ENCODE measurements around the gene KIAA1217. TPM values are rescaled to one million over a fixed set of nuclear protein-coding genes. Genes with fewer than 3 reads are reported as not detected.

Gene KIAA1217, protein sequence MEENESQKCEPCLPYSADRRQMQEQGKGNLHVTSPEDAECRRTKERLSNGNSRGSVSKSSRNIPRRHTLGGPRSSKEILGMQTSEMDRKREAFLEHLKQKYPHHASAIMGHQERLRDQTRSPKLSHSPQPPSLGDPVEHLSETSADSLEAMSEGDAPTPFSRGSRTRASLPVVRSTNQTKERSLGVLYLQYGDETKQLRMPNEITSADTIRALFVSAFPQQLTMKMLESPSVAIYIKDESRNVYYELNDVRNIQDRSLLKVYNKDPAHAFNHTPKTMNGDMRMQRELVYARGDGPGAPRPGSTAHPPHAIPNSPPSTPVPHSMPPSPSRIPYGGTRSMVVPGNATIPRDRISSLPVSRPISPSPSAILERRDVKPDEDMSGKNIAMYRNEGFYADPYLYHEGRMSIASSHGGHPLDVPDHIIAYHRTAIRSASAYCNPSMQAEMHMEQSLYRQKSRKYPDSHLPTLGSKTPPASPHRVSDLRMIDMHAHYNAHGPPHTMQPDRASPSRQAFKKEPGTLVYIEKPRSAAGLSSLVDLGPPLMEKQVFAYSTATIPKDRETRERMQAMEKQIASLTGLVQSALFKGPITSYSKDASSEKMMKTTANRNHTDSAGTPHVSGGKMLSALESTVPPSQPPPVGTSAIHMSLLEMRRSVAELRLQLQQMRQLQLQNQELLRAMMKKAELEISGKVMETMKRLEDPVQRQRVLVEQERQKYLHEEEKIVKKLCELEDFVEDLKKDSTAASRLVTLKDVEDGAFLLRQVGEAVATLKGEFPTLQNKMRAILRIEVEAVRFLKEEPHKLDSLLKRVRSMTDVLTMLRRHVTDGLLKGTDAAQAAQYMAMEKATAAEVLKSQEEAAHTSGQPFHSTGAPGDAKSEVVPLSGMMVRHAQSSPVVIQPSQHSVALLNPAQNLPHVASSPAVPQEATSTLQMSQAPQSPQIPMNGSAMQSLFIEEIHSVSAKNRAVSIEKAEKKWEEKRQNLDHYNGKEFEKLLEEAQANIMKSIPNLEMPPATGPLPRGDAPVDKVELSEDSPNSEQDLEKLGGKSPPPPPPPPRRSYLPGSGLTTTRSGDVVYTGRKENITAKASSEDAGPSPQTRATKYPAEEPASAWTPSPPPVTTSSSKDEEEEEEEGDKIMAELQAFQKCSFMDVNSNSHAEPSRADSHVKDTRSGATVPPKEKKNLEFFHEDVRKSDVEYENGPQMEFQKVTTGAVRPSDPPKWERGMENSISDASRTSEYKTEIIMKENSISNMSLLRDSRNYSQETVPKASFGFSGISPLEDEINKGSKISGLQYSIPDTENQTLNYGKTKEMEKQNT (N-terminal part only)
- 10 to 100 TPM; 18.3 to 22.2 TPM for polyA plus RNA-seq

DNA sequence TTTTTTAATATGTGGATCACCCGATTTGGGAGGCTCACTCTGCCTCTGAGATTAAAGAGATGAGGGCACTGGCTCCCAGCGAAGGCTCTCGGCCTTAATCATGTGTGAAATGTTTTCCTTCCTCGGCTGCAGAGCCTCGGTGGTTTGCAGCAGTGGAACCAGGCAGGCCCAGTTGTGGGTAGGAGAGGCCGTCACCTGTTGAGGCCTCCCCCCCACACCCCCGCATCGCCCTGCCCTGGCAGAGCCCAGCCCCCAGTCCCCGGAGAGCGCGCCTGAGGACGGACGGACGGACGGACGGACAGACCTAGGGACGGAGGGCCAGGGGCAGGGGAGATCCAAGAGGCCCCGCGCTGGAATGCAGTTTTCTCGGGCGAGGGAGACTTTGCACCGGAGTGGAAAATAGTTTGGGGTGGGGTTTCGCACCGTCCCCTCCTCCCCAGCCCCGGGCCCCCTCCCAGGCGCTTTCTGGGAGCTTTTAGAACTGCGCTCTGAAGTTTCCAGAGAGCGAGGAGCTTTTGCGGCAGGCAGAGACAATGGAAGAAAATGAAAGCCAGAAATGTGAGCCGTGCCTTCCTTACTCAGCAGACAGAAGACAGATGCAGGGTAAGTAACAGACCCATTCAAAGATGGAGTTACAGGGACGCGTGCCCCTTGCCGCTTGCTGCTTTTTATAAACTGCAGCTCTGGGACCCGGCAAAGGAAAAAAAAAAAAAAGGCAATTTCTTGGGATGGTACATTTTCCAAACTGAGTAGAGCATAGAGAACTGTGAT, at the start of gene KIAA1217:
KIAA1217 (plus strand) TSS at position 478 of the 771 bp plus-strand sequence; CDS start at position 534, 56 bp downstream.
- Histone ChIP-seq H3K27me3 (ENCODE audit: control insufficient read depth in 1 of 2, insufficient read depth in 2 of 2, low read length in 2 of 2) (no peaks in the 10 kb centered on the region), H3K36me3 (ENCODE audit: control insufficient read depth in 2 of 2, insufficient read depth in 2 of 2, low read length in 1 of 2) (peaks cover 0 to 2% of the 10 kb centered on the region in 2 donors), H3K4me3 (ENCODE audit: low read depth in 1 of 2, low read length in 2 of 2) (peak within 1 kb of the TSS; percentile 40 to 58), H3K27ac (ENCODE audit: low read depth in 2 of 2, low read length in 1 of 2) (peak within 1 kb of the TSS; percentile 80 to 88), H3K4me1 (ENCODE audit: control insufficient read depth in 2 of 2, insufficient read depth in 2 of 2, low read length in 1 of 2) (peaks cover 6% of the 10 kb centered on the region in 2 donors), H3K9me3 (ENCODE audit: control insufficient read depth in 2 of 2, insufficient read depth in 1 of 2, low read depth in 1 of 2, low read length in 1 of 2) (no peaks in the 10 kb centered on the region)
- 0 to 2% methylated on average over 33 to 34 of the region's 34 CpGs for WGBS, 2 donors

DNA sequence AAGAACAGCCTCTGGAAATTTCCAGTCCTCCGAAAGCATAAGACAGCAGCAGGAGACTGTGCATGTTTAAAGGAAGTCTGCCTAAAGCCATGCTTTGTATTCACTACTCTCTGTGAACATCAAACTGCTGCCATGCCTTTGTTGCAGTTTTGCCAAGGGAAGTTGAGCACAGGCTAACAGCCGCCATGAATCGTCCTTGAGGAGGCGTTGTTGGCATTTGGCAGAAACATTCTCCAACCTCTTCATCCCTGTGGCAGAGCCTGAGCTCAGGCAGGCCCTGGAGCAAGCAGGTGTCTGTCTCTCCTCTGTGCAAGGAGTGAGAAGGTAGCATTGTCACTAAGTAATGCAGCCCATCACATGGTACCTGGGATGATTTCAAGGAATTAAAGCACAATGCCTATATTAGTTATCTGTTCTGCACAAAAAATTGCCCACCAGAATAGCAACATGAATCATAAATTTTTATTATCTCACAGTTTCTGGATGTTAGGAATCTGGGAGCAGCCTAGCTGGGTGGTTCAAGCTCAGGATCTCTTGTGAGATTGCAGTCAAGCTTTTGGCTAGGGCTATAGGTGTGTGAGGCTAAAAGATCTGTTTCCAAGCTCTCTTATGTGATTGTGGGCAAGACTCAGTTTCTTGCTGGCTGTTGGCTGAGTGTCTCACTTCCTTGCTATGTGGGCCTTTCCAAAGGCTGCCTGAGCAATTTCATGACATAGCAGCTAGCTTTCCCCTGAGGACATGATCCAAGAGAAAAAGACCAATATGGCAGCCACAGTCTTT, 46.5 kb upstream of the KIAA1217 start:
- no peaks in the 10 kb centered on the region for H3K4me1 ChIP-seq (ENCODE audit: control insufficient read depth in 2 of 2, insufficient read depth in 2 of 2, low read length in 1 of 2)
- H3K27ac ChIP-seq (ENCODE audit: low read depth in 2 of 2, low read length in 1 of 2) = no peak overlapping the region
- WGBS, 2 donors = 46 to 50% methylated on average over 4 of the region's 4 CpGs
- peaks cover 0 to 2% of the 10 kb centered on the region in 2 donors for H3K9me3 ChIP-seq (ENCODE audit: control insufficient read depth in 2 of 2, insufficient read depth in 1 of 2, low read depth in 1 of 2, low read length in 1 of 2)
- no peak overlapping the region for H3K4me3 ChIP-seq (ENCODE audit: low read depth in 1 of 2, low read length in 2 of 2)
- no peaks in the 10 kb centered on the region for H3K27me3 ChIP-seq (ENCODE audit: control insufficient read depth in 1 of 2, insufficient read depth in 2 of 2, low read length in 2 of 2)
- no peaks in the 10 kb centered on the region for H3K36me3 ChIP-seq (ENCODE audit: control insufficient read depth in 2 of 2, insufficient read depth in 2 of 2, low read length in 1 of 2)

DNA sequence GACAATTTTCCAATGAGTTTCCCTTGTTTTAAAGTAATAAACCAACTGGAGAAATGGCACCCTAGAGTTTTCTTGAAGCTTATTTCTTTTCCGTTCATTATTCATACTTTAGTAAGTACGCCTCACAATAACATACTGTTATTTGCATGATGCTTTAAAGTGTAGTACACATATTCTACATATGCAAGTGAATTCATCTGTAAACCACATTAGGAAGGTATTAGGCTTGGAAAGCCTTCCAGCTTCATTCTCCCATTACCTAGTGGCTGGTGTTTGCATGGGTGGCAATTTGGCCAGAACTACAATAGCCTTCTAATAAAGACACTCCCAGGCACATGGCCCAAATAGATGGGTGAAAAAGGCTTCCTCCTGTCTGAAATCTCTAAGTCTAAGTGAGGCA, 45.5 kb upstream of the KIAA1217 start:
- Histone ChIP-seq H3K4me3 (ENCODE audit: low read depth in 1 of 2, low read length in 2 of 2) (no peak overlapping the region), H3K27me3 (ENCODE audit: control insufficient read depth in 1 of 2, insufficient read depth in 2 of 2, low read length in 2 of 2) (no peaks in the 10 kb centered on the region), H3K27ac (ENCODE audit: low read depth in 2 of 2, low read length in 1 of 2) (no peak overlapping the region), H3K9me3 (ENCODE audit: control insufficient read depth in 2 of 2, insufficient read depth in 1 of 2, low read depth in 1 of 2, low read length in 1 of 2) (no peaks in the 10 kb centered on the region), H3K4me1 (ENCODE audit: control insufficient read depth in 2 of 2, insufficient read depth in 2 of 2, low read length in 1 of 2) (no peaks in the 10 kb centered on the region), H3K36me3 (ENCODE audit: control insufficient read depth in 2 of 2, insufficient read depth in 2 of 2, low read length in 1 of 2) (no peaks in the 10 kb centered on the region)
- WGBS, 2 donors = 93 to 97% methylated on average over 2 of the region's 2 CpGs

DNA sequence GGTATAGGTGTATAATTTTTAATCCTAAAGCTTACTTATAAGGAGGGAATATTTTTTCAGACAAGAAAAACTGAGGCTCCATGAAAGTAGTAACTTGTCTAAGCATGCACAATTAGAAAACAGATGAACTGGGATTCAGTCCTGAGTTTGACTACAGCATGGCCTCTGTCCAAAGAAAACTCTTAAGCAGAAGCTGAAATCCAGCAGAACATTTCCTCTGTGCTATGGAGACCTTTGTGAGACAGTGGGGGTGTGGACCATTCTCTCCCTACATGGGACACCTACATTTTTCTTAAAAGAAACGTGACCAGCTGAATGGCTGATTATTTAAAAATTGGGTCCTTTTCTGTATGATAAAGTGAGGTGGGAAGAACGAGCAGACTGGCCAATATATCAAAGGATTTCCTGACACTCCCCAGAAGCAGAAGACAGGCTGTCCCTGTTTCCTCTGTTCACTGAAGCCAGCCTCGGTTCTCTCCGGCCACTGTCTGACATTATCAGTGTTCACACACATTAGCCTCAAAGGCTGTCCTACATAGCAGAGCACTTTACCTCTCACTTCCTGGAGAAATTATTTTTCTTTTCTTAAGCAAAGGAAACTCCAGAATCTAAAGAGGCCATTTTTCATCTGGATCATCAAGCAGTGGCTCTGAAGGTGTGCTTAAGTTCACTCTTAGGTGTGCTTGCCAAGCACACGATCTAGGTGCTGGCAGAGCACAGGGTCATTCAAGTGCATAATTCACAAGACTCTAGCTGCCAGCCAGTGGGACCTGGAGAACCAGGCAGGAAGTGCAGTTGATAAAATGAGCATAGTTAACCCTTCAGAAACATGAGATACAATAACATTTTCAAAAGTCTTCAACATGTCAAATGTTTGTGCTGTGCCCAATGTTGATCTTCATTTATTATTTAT, 40.4 kb upstream of the KIAA1217 start:
- 13 to 20% methylated on average over 5 of the region's 5 CpGs for WGBS, 2 donors
- Histone ChIP-seq H3K27ac (ENCODE audit: low read depth in 2 of 2, low read length in 1 of 2) (no peak overlapping the region), H3K36me3 (ENCODE audit: control insufficient read depth in 2 of 2, insufficient read depth in 2 of 2, low read length in 1 of 2) (no peaks in the 10 kb centered on the region), H3K27me3 (ENCODE audit: control insufficient read depth in 1 of 2, insufficient read depth in 2 of 2, low read length in 2 of 2) (no peaks in the 10 kb centered on the region), H3K9me3 (ENCODE audit: control insufficient read depth in 2 of 2, insufficient read depth in 1 of 2, low read depth in 1 of 2, low read length in 1 of 2) (no peaks in the 10 kb centered on the region), H3K4me1 (ENCODE audit: control insufficient read depth in 2 of 2, insufficient read depth in 2 of 2, low read length in 1 of 2) (no peaks in the 10 kb centered on the region), H3K4me3 (ENCODE audit: low read depth in 1 of 2, low read length in 2 of 2) (no peak overlapping the region)

DNA sequence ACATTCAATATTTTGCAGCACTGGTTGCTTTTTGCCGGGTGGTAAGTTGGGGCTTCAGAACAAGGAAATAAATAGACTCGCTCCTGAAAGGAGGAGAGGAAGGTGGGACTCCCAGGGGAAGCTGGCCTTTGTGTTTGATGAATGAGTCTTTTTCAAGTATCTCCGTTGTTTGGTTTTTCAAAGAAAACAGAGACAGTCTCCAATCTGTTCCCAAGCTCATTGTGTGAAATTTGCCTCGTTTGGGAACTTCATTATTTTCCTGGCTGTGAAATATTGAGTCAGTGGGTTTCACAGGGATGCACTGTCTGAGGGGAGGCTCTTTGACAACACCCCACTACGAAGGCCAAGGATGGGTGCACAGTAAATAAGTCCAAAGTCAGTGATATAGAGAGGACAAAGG, 38.7 kb upstream of the KIAA1217 start:
- Histone ChIP-seq H3K9me3 (ENCODE audit: control insufficient read depth in 2 of 2, insufficient read depth in 1 of 2, low read depth in 1 of 2, low read length in 1 of 2) (no peaks in the 10 kb centered on the region), H3K27me3 (ENCODE audit: control insufficient read depth in 1 of 2, insufficient read depth in 2 of 2, low read length in 2 of 2) (no peaks in the 10 kb centered on the region), H3K4me3 (ENCODE audit: low read depth in 1 of 2, low read length in 2 of 2) (no peak overlapping the region), H3K36me3 (ENCODE audit: control insufficient read depth in 2 of 2, insufficient read depth in 2 of 2, low read length in 1 of 2) (no peaks in the 10 kb centered on the region), H3K4me1 (ENCODE audit: control insufficient read depth in 2 of 2, insufficient read depth in 2 of 2, low read length in 1 of 2) (no peaks in the 10 kb centered on the region), H3K27ac (ENCODE audit: low read depth in 2 of 2, low read length in 1 of 2) (no peak overlapping the region)
- 72 to 73% methylated on average over 5 of the region's 5 CpGs for WGBS, 2 donors

DNA sequence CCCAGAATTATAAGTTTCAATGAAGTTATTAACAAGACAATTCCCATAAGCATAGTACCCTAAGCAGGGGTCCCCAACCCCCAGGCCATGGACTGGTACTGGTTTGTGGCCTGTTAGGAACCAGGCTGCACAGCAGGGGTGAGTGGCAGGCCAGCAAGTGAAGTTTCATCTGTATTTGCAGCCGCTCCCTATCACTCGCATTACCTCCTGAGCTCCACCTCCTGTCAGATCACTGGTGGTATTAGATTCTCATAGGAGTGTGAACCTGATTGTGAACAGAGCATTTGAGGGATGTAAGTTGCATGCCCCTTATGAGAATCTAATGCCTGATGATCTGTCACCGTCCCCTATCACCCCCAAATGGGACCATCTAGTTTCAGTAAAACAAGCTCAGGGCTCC, 36.0 kb upstream of the KIAA1217 start:
- Histone ChIP-seq H3K27ac (ENCODE audit: low read depth in 2 of 2, low read length in 1 of 2) (no peak overlapping the region), H3K4me3 (ENCODE audit: low read depth in 1 of 2, low read length in 2 of 2) (no peak overlapping the region), H3K27me3 (ENCODE audit: control insufficient read depth in 1 of 2, insufficient read depth in 2 of 2, low read length in 2 of 2) (no peaks in the 10 kb centered on the region), H3K36me3 (ENCODE audit: control insufficient read depth in 2 of 2, insufficient read depth in 2 of 2, low read length in 1 of 2) (no peaks in the 10 kb centered on the region), H3K4me1 (ENCODE audit: control insufficient read depth in 2 of 2, insufficient read depth in 2 of 2, low read length in 1 of 2) (no peaks in the 10 kb centered on the region), H3K9me3 (ENCODE audit: control insufficient read depth in 2 of 2, insufficient read depth in 1 of 2, low read depth in 1 of 2, low read length in 1 of 2) (peaks cover 0 to 5% of the 10 kb centered on the region in 2 donors)
- 88 to 97% methylated on average over 3 of the region's 3 CpGs for WGBS, 2 donors

DNA sequence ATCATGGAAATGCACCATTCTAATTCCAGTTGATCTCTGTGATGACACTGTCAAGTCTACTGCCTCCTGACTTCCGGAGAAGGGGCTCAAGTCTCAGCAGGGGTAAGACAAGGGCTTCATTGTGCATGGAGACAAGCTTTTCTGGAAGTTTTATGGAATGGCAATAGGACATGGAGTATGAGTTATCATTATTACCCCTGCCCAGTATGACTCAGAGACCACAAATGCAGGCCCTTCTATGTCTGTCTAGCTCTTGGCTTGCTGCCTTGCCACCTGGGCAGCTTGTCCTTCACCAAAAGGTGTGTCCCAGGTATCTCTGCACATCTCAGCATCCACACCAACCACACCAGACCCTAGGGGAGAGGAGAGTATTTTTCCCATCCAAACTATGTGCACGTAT, 34.9 kb upstream of the KIAA1217 start:
- H3K36me3 ChIP-seq (ENCODE audit: control insufficient read depth in 2 of 2, insufficient read depth in 2 of 2, low read length in 1 of 2) = no peaks in the 10 kb centered on the region
- H3K27ac ChIP-seq (ENCODE audit: low read depth in 2 of 2, low read length in 1 of 2) = no peak overlapping the region
- peaks cover 0 to 5% of the 10 kb centered on the region in 2 donors for H3K9me3 ChIP-seq (ENCODE audit: control insufficient read depth in 2 of 2, insufficient read depth in 1 of 2, low read depth in 1 of 2, low read length in 1 of 2)
- H3K4me3 ChIP-seq (ENCODE audit: low read depth in 1 of 2, low read length in 2 of 2) = no peak overlapping the region
- H3K4me1 ChIP-seq (ENCODE audit: control insufficient read depth in 2 of 2, insufficient read depth in 2 of 2, low read length in 1 of 2) = no peaks in the 10 kb centered on the region
- WGBS, 2 donors = 78 to 79% methylated on average over 2 of the region's 2 CpGs
- H3K27me3 ChIP-seq (ENCODE audit: control insufficient read depth in 1 of 2, insufficient read depth in 2 of 2, low read length in 2 of 2) = no peaks in the 10 kb centered on the region

DNA sequence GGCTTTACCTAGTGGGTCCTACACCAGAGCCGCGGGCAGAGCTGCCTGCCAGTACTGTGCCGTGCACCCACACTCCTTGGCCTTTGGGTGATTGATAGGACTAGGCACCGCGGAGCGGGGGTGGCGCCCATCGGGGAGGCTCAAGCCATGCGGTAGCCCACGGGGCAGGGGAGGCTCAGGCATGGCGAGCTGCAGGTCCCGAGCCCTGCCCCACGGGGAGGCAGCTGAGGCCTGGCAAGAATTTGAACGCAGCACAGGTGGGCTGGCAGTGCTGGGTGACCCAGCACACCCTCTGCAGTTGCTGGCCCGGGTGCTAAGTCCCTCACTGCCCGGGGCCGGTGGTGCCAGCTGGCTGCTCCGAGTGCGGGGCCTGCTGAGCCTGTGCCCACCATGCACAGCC, 32.3 kb upstream of the KIAA1217 start:
- H3K4me1 ChIP-seq (ENCODE audit: control insufficient read depth in 2 of 2, insufficient read depth in 2 of 2, low read length in 1 of 2) = no peaks in the 10 kb centered on the region
- WGBS, 2 donors = 92 to 94% methylated on average over 19 of the region's 19 CpGs
- peaks cover 3 to 5% of the 10 kb centered on the region in 2 donors for H3K9me3 ChIP-seq (ENCODE audit: control insufficient read depth in 2 of 2, insufficient read depth in 1 of 2, low read depth in 1 of 2, low read length in 1 of 2)
- H3K4me3 ChIP-seq (ENCODE audit: low read depth in 1 of 2, low read length in 2 of 2) = no peak overlapping the region
- no peak overlapping the region for H3K27ac ChIP-seq (ENCODE audit: low read depth in 2 of 2, low read length in 1 of 2)
- no peaks in the 10 kb centered on the region for H3K27me3 ChIP-seq (ENCODE audit: control insufficient read depth in 1 of 2, insufficient read depth in 2 of 2, low read length in 2 of 2)
- H3K36me3 ChIP-seq (ENCODE audit: control insufficient read depth in 2 of 2, insufficient read depth in 2 of 2, low read length in 1 of 2) = no peaks in the 10 kb centered on the region

All from esophagus (tissue), 2 donors.